GM12891 (cell line): ENCODE measurements around the gene CCNI2.

Experiments
- DNase-seq: peaks from one replicate; pipeline ENCODE4 v3.0.0; 2011; ENCODE audit warnings: low spot score; ENCODE audit not compliant: insufficient read length
- FAIRE-seq: peaks from 2 replicates; lab custom pipeline; 2011; peaks lifted over from hg19 to GRCh38; lab: Jason Lieb, UNC
- PAX5 ChIP-seq: IDR thresholded peaks from 2 replicates; pipeline ENCODE4 v1.6.1; 2011; ENCODE audit warnings: low read length, moderate library complexity, mild to moderate bottlenecking; ENCODE audit not compliant: insufficient read depth, severe bottlenecking
- POLR2A ChIP-seq: IDR thresholded peaks from 2 replicates; pipeline ENCODE4 v1.6.1; 2011; ENCODE audit warnings: low read depth, low read length, control low read depth
- POLR2AphosphoS5 ChIP-seq: IDR thresholded peaks from 2 replicates; pipeline ENCODE4 v1.6.1; 2011; ENCODE audit warnings: low read depth, low read length, control low read depth
- POU2F2 ChIP-seq: IDR thresholded peaks from 2 replicates; pipeline ENCODE4 v1.6.1; 2011; ENCODE audit warnings: low read depth, mild to moderate bottlenecking, control low read depth, low read length, moderate library complexity
- SPI1 ChIP-seq: IDR thresholded peaks from 2 replicates; pipeline ENCODE4 v1.6.1; 2011; ENCODE audit warnings: low read depth, low read length, control low read depth
- TAF1 ChIP-seq: IDR thresholded peaks from 2 replicates; pipeline ENCODE4 v1.6.1; 2011; ENCODE audit warnings: low read depth, low read length, control low read depth

CCNI2 gene

GRCh38 chr5:132748522-132749000 is 1.3 kb downstream of the CCNI2 start:
- DNase-seq (no peak), FAIRE-seq (peak; percentile 20)
- TF ChIP-seq POLR2A = no peak
- TF ChIP-seq TAF1 = no peak
- no peak for TF ChIP-seq PAX5
- TF ChIP-seq SPI1 = no peak
- no peak for TF ChIP-seq POLR2AphosphoS5
- no peak for TF ChIP-seq POU2F2

GRCh38 chr5:132749506-132749905 is 2.3 kb downstream of the CCNI2 start:
- DNase-seq (no peak), FAIRE-seq (peak; percentile 40)
- no peak for TF ChIP-seq SPI1
- no peak for TF ChIP-seq TAF1
- TF ChIP-seq PAX5 = no peak
- TF ChIP-seq POLR2AphosphoS5 = no peak
- no peak for TF ChIP-seq POU2F2
- TF ChIP-seq POLR2A = no peak

DNA sequence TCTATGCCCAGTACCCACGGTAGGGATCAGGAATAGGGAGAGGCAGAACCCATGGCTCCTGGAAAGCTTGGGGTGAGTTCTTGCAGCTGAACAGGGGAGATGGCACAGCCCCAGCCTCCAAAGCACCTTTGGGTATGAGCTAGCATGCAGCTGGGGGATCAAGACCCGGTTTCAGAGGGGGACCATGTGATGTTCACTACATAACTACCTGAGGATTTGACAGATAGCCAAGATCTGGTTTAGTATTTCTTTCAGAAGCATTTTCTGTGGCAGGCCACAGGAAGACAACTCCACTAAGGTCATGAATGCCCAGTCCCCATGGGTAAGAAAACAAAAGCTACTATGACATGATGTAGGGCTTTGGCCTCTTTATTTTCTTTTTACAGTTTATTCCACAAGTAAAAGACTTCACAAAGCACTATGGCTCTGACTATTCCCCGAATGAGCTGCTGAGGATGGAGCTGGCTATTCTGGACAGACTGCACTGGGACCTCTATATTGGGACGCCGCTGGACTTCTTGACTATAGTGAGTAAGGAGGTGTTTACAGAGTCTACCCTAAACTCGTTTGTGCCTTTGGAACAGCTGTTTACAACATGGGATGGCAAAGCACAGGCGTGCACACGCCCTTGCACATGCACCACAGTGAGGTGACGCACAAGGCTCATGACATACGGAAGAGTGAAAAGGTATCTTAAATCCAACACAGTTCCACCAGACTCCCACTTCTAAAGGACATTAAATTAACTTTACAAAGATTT is 3.4 kb downstream of the CCNI2 start:
- peak; percentile 77 for FAIRE-seq
- no peak for DNase-seq
- TF ChIP-seq TAF1 = no peak
- TF ChIP-seq POU2F2 = no peak
- no peak for TF ChIP-seq POLR2AphosphoS5
- no peak for TF ChIP-seq POLR2A
- TF ChIP-seq SPI1 = no peak

DNA sequence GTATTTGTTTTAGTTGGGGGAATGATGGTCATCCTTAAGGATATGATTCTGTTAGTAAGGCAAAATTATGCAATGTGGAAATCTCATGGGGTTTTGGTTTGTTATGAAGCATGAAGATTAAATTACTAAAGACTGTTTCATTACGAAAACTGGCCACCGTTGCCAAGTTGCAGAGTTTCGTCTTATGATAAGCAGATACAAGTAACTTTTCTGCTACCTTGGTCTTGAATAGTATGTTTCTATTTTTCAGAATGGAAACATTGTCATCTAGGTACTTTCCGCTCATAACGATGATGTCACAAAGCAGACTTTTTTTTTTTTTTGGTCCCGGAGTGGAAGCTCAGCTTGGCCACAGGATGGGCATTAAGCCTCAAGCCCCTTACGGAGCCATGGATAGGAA is 4.2 kb downstream of the CCNI2 start:
- DNase-seq = no peak
- TF ChIP-seq POLR2A = no peak
- no peak for TF ChIP-seq POLR2AphosphoS5
- TF ChIP-seq SPI1 = no peak
- no peak for TF ChIP-seq POU2F2
- TF ChIP-seq PAX5 = no peak
- TF ChIP-seq TAF1 = no peak
- FAIRE-seq = peak; percentile 95

- DNase-seq (no peak), FAIRE-seq (peak; percentile 60)
- TF ChIP-seq POLR2AphosphoS5 (no peak), PAX5 (no peak), SPI1 (no peak), TAF1 (no peak), POU2F2 (no peak), POLR2A (no peak)
Observed at GRCh38 chr5:132751971-132752580, 4.8 kb downstream of the CCNI2 start.

DNA sequence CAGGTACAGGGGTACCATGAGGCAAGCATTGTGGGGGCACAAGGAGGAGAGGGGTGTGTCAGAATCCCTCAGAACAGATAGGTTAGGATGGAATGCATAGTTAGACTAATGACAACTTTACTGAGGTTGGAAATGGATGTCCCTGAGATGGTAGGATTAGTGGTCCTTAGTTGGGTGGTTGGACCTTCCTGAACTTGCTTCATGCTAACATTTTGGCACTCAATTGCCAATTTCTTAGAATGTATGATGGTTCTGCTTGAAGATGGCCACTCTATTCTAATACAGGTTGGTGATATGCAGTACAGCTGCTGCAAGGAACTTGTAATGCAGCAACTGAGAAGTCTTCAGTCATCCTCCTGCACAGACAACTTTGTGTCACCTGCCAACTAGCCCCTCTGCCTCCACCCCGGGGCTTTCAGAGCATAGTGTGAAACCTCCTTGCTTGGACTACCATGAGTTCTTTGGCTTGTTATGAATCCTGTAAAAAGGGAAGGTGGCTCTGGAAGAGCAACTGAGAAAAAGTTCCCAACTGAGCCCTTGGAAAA is 5.4 kb downstream of the CCNI2 start:
- DNase-seq (no peak), FAIRE-seq (peak; percentile 40)
- TF ChIP-seq PAX5 = no peak
- TF ChIP-seq TAF1 = no peak
- no peak for TF ChIP-seq SPI1
- no peak for TF ChIP-seq POLR2AphosphoS5
- TF ChIP-seq POU2F2 = no peak
- TF ChIP-seq POLR2A = no peak

- FAIRE-seq (no peak), DNase-seq (no peak)
- no peak for TF ChIP-seq TAF1
- TF ChIP-seq PAX5 = no peak
- TF ChIP-seq POLR2A = no peak
- no peak for TF ChIP-seq SPI1
- TF ChIP-seq POU2F2 = no peak
- no peak for TF ChIP-seq POLR2AphosphoS5
Observed at GRCh38 chr5:132753135-132753987, 6.1 kb downstream of the CCNI2 start.

- no peak for FAIRE-seq
- no peak for TF ChIP-seq SPI1
Observed at GRCh38 chr5:132754111-132754510, 6.9 kb downstream of the CCNI2 start.

DNA sequence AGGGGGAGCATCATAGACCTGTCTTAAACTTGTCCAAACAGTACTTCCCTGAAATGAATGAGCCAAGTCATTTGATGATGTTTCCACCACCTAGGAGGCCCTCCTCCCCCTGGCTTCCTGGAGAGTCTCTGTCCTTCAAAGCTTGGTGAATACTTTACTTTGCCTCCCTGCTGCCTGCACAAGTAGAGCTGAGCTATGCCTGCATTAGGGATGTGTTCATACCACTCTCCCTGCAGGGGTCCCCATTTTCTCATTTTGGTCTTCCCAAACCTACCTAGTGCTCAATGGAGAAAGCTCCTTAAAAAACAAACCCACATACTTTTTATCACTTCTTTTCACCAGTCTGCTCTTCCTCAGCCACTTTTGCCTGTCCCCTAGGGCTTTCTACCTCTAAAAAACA is 7.7 kb downstream of the CCNI2 start:
- DNase-seq = no peak
- no peak for TF ChIP-seq TAF1
- TF ChIP-seq PAX5 = no peak
- no peak for TF ChIP-seq POLR2AphosphoS5
- TF ChIP-seq SPI1 = no peak
- TF ChIP-seq POLR2A = no peak
- TF ChIP-seq POU2F2 = no peak
- peak; percentile 47 for FAIRE-seq

More at GRCh38 chr5:132754111-132754510, 6.9 kb downstream of the CCNI2 start:
- DNase-seq = no peak

- TF ChIP-seq SPI1 (no peak), PAX5 (no peak), POLR2AphosphoS5 (no peak), TAF1 (no peak), POU2F2 (no peak), POLR2A (no peak)
- no peak for FAIRE-seq
Observed at GRCh38 chr5:132756542-132756941, 9.3 kb downstream of the CCNI2 start.

More at GRCh38 chr5:132756542-132756941, 9.3 kb downstream of the CCNI2 start:
- no peak for DNase-seq
